Mammary epithelial cell (primary cell): ENCODE results near the gene METRN.
A peak's percentile ranks its signal among the peaks of the same experiment; 100 is the strongest.

Source experiments
- EZH2 ChIP-seq: IDR thresholded peaks from 2 replicates; pipeline ENCODE4 v1.6.1; 2012; ENCODE audit warnings: low read length, inconsistent platforms, borderline replicate concordance
- TF ChIP-seq, protein P1 (sequence below), 2 donors: IDR thresholded peaks in 1 of 2; conservative IDR thresholded peaks in 1 of 2; 2 replicates each; pipeline ENCODE4 v1.5.1; 2011 to 2012; ENCODE audit warnings: inconsistent platforms in 2 of 2, low read length in 2 of 2, mild to moderate bottlenecking in 2 of 2, control low read depth in 1 of 2, low read depth in 1 of 2; ENCODE audit not compliant: insufficient read depth in 1 of 2; ENCODE audit errors: extremely low read depth in 1 of 2

- TF ChIP-seq, protein P1, sequence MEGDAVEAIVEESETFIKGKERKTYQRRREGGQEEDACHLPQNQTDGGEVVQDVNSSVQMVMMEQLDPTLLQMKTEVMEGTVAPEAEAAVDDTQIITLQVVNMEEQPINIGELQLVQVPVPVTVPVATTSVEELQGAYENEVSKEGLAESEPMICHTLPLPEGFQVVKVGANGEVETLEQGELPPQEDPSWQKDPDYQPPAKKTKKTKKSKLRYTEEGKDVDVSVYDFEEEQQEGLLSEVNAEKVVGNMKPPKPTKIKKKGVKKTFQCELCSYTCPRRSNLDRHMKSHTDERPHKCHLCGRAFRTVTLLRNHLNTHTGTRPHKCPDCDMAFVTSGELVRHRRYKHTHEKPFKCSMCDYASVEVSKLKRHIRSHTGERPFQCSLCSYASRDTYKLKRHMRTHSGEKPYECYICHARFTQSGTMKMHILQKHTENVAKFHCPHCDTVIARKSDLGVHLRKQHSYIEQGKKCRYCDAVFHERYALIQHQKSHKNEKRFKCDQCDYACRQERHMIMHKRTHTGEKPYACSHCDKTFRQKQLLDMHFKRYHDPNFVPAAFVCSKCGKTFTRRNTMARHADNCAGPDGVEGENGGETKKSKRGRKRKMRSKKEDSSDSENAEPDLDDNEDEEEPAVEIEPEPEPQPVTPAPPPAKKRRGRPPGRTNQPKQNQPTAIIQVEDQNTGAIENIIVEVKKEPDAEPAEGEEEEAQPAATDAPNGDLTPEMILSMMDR (conservative IDR thresholded peaks at IDR 0.05 in 1 of 2, IDR thresholded peaks at IDR 0.05 in 1 of 2; ENCODE audit: extremely low read depth in 1 of 2, insufficient read depth in 1 of 2, low read depth in 1 of 2, low read length in 2 of 2) = peak; percentile 20 to 47
- TF ChIP-seq EZH2 = no peak
Observed at GRCh38 chr16:733382-734207, 18.7 kb downstream of the METRN start.
